ENCODE measurements around the gene LONP2. TPM values are rescaled to one million over a fixed set of nuclear protein-coding genes. Genes with fewer than 3 reads are reported as not detected.
"Not testable (repeated sequence)": the region's sequence is repeated elsewhere in the genome, so short reads cannot be mapped to it uniquely, and the experiment has no call there.

Gene LONP2
- total RNA-seq, 2 donors from 2014 or later, result 56.5 to 64.9 TPM

GRCh38 chr16:48373258-48374029, 129.3 kb downstream of the LONP2 start:
- intact Hi-C loops (cut with DNase I), result no loop called here
- DNase-seq (ENCODE audit: low spot score), result no peak

GRCh38 chr16:48374255-48374654, 130.2 kb downstream of the LONP2 start:
- no peak for DNase-seq (ENCODE audit: low spot score)
- intact Hi-C loops (cut with DNase I), result no loop called here

GRCh38 chr16:48377301-48377700, 133.2 kb downstream of the LONP2 start:
- intact Hi-C loops (cut with DNase I), result loop anchor here in 1 of 2 donors (2.0 kb wide), 1 partner anchor 24 kb away; no protein-coding TSS in a partner anchor
- DNase-seq (ENCODE audit: low spot score), result not testable (repeated sequence)

- no peak for DNase-seq (ENCODE audit: low spot score)
- intact Hi-C loops (cut with DNase I), result no loop called here
Observed at GRCh38 chr16:48378276-48378675, 134.2 kb downstream of the LONP2 start.

GRCh38 chr16:48378836-48379235, 134.7 kb downstream of the LONP2 start:
- intact Hi-C loops (cut with DNase I), result no loop called here
- no peak for DNase-seq (ENCODE audit: low spot score)

- no peak for DNase-seq (ENCODE audit: low spot score)
- intact Hi-C loops (cut with DNase I), result loop anchor here in 1 of 2 donors (10.0 kb wide), 1 partner anchor 154 kb away; no protein-coding TSS in a partner anchor
Observed at GRCh38 chr16:48381201-48381600, 137.1 kb downstream of the LONP2 start.

- DNase-seq (ENCODE audit: low spot score), result no peak
- intact Hi-C loops (cut with DNase I), result loop anchor here in 1 of 2 donors (10.0 kb wide), 1 partner anchor 153 kb away; no protein-coding TSS in a partner anchor
Observed at GRCh38 chr16:48382131-48382530, 138.0 kb downstream of the LONP2 start.

GRCh38 chr16:48383009-48383876, 139.1 kb downstream of the LONP2 start:
- intact Hi-C loops (cut with DNase I), result loop anchor here in 1 of 2 donors (10.0 kb wide), 1 partner anchor 152 kb away; no protein-coding TSS in a partner anchor
- no peak for DNase-seq (ENCODE audit: low spot score)

GRCh38 chr16:48383877-48384519, 139.9 kb downstream of the LONP2 start:
- no peak for DNase-seq (ENCODE audit: low spot score)
- intact Hi-C loops (cut with DNase I), result loop anchor here in 1 of 2 donors (10.0 kb wide), 1 partner anchor 151 kb away; no protein-coding TSS in a partner anchor

GRCh38 chr16:48384520-48385252, 140.6 kb downstream of the LONP2 start:
- intact Hi-C loops (cut with DNase I), result loop anchor here in 1 of 2 donors (10.0 kb wide), 1 partner anchor 150 kb away; no protein-coding TSS in a partner anchor
- DNase-seq (ENCODE audit: low spot score), result peak; percentile 85

- peak; percentile 95 for DNase-seq (ENCODE audit: low spot score)
- intact Hi-C loops (cut with DNase I), result loop anchor here in 1 of 2 donors (10.0 kb wide), 1 partner anchor 149 kb away; no protein-coding TSS in a partner anchor
Observed at GRCh38 chr16:48385253-48386150, 141.4 kb downstream of the LONP2 start, which contains the start of gene SIAH1. Gene SIAH1, minus strand, starts transcription at chr16:48385413. Its CDS starts 22,985 bp downstream, at chr16:48362428.

- intact Hi-C loops (cut with DNase I), result loop anchor here in 1 of 2 donors (10.0 kb wide), 1 partner anchor 148 kb away; no protein-coding TSS in a partner anchor
- no peak for DNase-seq (ENCODE audit: low spot score)
Observed at GRCh38 chr16:48386559-48387312, 142.6 kb downstream of the LONP2 start.

- no peak for DNase-seq (ENCODE audit: low spot score)
- intact Hi-C loops (cut with DNase I), result no loop called here
Observed at GRCh38 chr16:48392407-48392806, 148.3 kb downstream of the LONP2 start.

GRCh38 chr16:48393485-48394354, 149.6 kb downstream of the LONP2 start:
- intact Hi-C loops (cut with DNase I), result no loop called here
- DNase-seq (ENCODE audit: low spot score), result no peak

GRCh38 chr16:48394355-48394703, 150.2 kb downstream of the LONP2 start:
- intact Hi-C loops (cut with DNase I), result no loop called here
- no peak for DNase-seq (ENCODE audit: low spot score)

GRCh38 chr16:48395375-48395774, 151.3 kb downstream of the LONP2 start:
- intact Hi-C loops (cut with DNase I), result no loop called here
- no peak for DNase-seq (ENCODE audit: low spot score)
